ENCODE data around the gene ADM. TPM values are rescaled to one million over a fixed set of nuclear protein-coding genes. Genes with fewer than 3 reads are reported as not detected.

Gene ADM
- total and polyA plus RNA-seq, 4 donors, result 9.7 to 33.1 (median 22.7) TPM

GRCh38 chr11:10275714-10276113, 29.2 kb upstream of the ADM start:
- TF ChIP-seq ZBTB33 (IDR thresholded peaks at IDR 0.05) (no peak), SP1 (IDR thresholded peaks at IDR 0.05) (no peak), RAD21 (IDR thresholded peaks at IDR 0.05) (no peak), YY1 (IDR thresholded peaks at IDR 0.05) (no peak), ATF3 (IDR thresholded peaks at IDR 0.05) (no peak)
- no peaks in the 10 kb centered on the region for H3K36me3 ChIP-seq (ENCODE audit: control insufficient read depth in 4 of 4, insufficient read depth in 3 of 4, low read depth in 1 of 4, low read length in 3 of 4)

GRCh38 chr11:10282117-10282516, 22.8 kb upstream of the ADM start:
- H3K27ac ChIP-seq (ENCODE audit: low read depth in 1 of 2, low read length in 2 of 2), result peak overlapping the region; percentile 7 to 19
- DNase-seq (ENCODE audit: low spot score), result no peak
- H3K4me3 ChIP-seq (ENCODE audit: low read depth in 1 of 3, low read length in 3 of 3), result no peak overlapping the region
- H3K27me3 ChIP-seq (ENCODE audit: control insufficient read depth in 4 of 4, insufficient read depth in 4 of 4, low read length in 3 of 4), result no peaks in the 10 kb centered on the region
- no peak overlapping the region for H3K9ac ChIP-seq (ENCODE audit: low read depth in 1 of 2, low read length in 2 of 2)
- no peaks in the 10 kb centered on the region for H3K9me3 ChIP-seq (ENCODE audit: control insufficient read depth in 4 of 4, low read length in 3 of 4)
- no peak for TF ChIP-seq REST (IDR thresholded peaks at IDR 0.05)
- TF ChIP-seq NR2F2 (IDR thresholded peaks at IDR 0.05), result no peak
- peak in 1 of 2 donors; percentile 59 for TF ChIP-seq EGR1 (IDR thresholded peaks at IDR 0.05; ENCODE audit: low read depth in 2 of 2)
- TF ChIP-seq SP1 (IDR thresholded peaks at IDR 0.05), result peak; percentile 18
- no peak for TF ChIP-seq CTCF (IDR thresholded peaks at IDR 0.05; ENCODE audit: low read depth, low read length, missing input control)
- TF ChIP-seq YY1 (IDR thresholded peaks at IDR 0.05), result no peak
- TF ChIP-seq RXRA (IDR thresholded peaks at IDR 0.05), result peak in 1 of 2 donors; percentile 36
- no peak for TF ChIP-seq FOXA1 (IDR thresholded peaks at IDR 0.05)
- TF ChIP-seq ATF3 (IDR thresholded peaks at IDR 0.05), result peak; percentile 17
- no peak for TF ChIP-seq HNF4G (IDR thresholded peaks at IDR 0.05)
- peak; percentile 40 to 50 for TF ChIP-seq HNF4A (conservative IDR thresholded peaks at IDR 0.05)
- TF ChIP-seq ZBTB33 (IDR thresholded peaks at IDR 0.05), result no peak
- TF ChIP-seq MAX (IDR thresholded peaks at IDR 0.05), result peak; percentile 42
- TF ChIP-seq TAF1 (conservative IDR thresholded peaks at IDR 0.05), result no peak
- TF ChIP-seq RAD21 (IDR thresholded peaks at IDR 0.05), result peak in 1 of 2 donors; percentile 35
- peak; percentile 32 to 38 for TF ChIP-seq JUND (IDR thresholded peaks at IDR 0.05)
- no peak for TF ChIP-seq GABPA (IDR thresholded peaks at IDR 0.05 in 1 of 2, conservative IDR thresholded peaks at IDR 0.05 in 1 of 2)
- TF ChIP-seq FOXA2 (IDR thresholded peaks at IDR 0.05), result no peak
- no peaks in the 10 kb centered on the region for H3K36me3 ChIP-seq (ENCODE audit: control insufficient read depth in 4 of 4, insufficient read depth in 3 of 4, low read depth in 1 of 4, low read length in 3 of 4)
- H3K4me1 ChIP-seq (ENCODE audit: control insufficient read depth in 4 of 4, insufficient read depth in 4 of 4, low read length in 3 of 4), result peaks cover 10 to 30% (median 19%) of the 10 kb centered on the region in 4 donors

More at GRCh38 chr11:10275714-10276113, 29.2 kb upstream of the ADM start:
- H3K9ac ChIP-seq (ENCODE audit: low read depth in 1 of 2, low read length in 2 of 2), result no peak overlapping the region
- H3K27ac ChIP-seq (ENCODE audit: low read depth in 1 of 2, low read length in 2 of 2), result no peak overlapping the region
- H3K4me1 ChIP-seq (ENCODE audit: control insufficient read depth in 4 of 4, insufficient read depth in 4 of 4, low read length in 3 of 4), result peaks cover 0 to 2% (median 0%) of the 10 kb centered on the region in 4 donors
- no peaks in the 10 kb centered on the region for H3K9me3 ChIP-seq (ENCODE audit: control insufficient read depth in 4 of 4, low read length in 3 of 4)
- H3K4me3 ChIP-seq (ENCODE audit: low read depth in 1 of 3, low read length in 3 of 3), result no peak overlapping the region
- H3K27me3 ChIP-seq (ENCODE audit: control insufficient read depth in 4 of 4, insufficient read depth in 4 of 4, low read length in 3 of 4), result no peaks in the 10 kb centered on the region
- no peak for DNase-seq (ENCODE audit: low spot score)

Data from liver (tissue), 9 donors.